HG02884 (cell line): ENCODE results near the gene USP49.

Experiments
- ATAC-seq: cut with Tn5 transposase; IDR thresholded peaks from one replicate; pipeline ENCODE4 v1.9.1; 2021; ENCODE audit warnings: mild to moderate bottlenecking, moderate library complexity; ENCODE audit not compliant: unreplicated experiment

Gene USP49

GRCh38 chr6:41759905-41760579, 135.1 kb downstream of the USP49 start:
- no peak for ATAC-seq

DNA sequence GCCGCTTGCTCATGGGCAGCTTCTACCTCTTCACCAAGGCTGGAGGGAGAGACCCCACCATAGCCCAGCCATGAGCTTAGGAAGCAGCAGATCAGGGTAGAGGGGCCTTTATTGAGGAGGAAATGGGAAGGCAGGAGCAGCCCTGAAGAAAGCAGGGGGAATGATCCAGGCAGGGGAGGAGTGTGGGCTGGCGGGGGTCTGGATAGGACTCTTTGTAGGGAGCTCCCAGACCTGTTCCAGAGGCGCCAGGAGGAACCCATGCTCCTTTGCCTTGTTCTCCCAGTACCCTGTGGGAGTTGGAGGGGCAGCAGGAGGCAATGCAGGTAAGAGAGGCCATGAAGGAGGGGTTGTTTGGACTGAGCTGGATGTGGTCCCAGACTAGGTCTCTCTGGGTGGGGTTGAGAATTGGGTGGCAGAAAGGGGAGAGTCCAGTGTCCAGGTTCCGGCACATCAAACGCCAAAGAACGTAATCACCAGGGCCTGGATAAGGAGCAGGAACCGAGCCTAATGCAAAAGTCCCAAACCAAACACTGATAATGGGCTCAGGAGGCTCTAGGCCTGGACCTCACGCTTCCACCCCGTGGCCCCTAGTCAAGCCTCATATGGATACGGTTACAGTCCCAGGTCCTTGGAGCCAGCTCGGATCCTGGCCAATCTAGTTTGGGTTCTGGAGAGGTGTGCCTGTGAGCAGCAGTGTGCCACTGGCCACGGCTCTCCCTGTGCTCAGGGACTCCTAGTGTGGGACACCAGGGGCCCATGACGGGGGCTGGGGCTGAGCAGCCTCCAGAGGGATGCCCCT, 135.9 kb downstream of the USP49 start:
- no peak for ATAC-seq

- no peak for ATAC-seq
Observed at GRCh38 chr6:41758641-41759035, 136.5 kb downstream of the USP49 start.

GRCh38 chr6:41757931-41758640, 137.1 kb downstream of the USP49 start:
- no peak for ATAC-seq

- no peak for ATAC-seq
Observed at GRCh38 chr6:41757271-41757670, 137.9 kb downstream of the USP49 start.

DNA sequence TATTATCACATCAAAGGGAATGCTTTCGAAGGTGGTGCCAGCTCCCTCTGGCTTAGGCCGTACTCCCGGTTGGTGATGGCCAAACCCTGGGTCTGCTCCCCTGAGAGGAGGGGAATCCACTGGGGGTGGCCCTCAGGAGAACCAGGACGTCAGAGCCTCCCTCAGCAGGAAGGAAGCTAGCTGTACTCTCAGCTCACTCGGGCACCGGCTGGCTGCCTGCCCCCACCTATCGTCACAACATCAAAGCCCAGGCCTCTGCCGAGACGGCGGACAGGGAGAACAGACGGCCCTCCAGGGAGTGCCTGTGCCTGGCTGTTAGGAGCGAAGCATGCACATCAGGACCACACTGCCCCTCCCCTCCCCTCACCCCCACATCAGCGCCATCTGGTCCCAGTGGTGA, 138.8 kb downstream of the USP49 start:
- ATAC-seq: no peak

GRCh38 chr6:41755895-41756294, 139.3 kb downstream of the USP49 start:
- no peak for ATAC-seq

GRCh38 chr6:41750374-41750773, 144.8 kb downstream of the USP49 start:
- no peak for ATAC-seq

DNA sequence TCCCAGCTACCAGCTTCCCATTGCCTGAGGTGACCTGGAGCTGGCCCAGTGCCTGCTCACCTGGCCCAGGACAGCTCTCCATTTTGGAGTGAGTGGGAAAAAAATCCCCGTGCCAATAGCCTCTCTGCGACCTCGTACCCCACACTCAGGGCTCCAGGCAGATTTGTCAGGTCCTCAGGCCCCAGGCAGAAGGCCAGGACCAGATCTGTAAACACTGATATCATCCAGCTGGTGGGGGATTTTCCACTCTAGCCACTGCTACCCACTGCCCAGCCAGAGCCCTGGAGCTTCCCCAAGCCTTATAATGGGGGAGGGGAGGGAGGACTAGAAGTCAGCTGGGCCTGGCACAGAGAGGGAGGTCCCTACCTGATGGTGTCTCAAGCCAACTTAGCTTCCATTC, 146.6 kb downstream of the USP49 start:
- no peak for ATAC-seq

DNA sequence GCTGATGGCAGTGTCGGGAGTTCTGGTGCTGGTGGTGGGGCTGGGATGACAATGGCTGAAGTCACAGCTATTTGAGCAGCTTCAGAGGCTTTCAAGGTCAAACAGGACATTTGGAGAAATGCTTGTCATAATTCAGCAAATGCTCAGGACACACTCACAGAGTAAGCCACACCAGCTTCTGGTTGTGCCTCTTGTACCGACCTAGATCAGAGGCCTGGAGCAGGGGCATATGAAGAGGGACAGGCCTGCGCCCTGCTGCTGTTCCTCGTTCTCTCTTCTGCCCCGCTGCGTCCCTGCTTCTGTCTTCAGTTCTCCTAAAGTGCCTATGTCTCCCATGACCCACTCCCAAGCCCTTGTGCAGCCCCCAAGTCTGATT, 147.1 kb downstream of the USP49 start:
- no peak for ATAC-seq

DNA sequence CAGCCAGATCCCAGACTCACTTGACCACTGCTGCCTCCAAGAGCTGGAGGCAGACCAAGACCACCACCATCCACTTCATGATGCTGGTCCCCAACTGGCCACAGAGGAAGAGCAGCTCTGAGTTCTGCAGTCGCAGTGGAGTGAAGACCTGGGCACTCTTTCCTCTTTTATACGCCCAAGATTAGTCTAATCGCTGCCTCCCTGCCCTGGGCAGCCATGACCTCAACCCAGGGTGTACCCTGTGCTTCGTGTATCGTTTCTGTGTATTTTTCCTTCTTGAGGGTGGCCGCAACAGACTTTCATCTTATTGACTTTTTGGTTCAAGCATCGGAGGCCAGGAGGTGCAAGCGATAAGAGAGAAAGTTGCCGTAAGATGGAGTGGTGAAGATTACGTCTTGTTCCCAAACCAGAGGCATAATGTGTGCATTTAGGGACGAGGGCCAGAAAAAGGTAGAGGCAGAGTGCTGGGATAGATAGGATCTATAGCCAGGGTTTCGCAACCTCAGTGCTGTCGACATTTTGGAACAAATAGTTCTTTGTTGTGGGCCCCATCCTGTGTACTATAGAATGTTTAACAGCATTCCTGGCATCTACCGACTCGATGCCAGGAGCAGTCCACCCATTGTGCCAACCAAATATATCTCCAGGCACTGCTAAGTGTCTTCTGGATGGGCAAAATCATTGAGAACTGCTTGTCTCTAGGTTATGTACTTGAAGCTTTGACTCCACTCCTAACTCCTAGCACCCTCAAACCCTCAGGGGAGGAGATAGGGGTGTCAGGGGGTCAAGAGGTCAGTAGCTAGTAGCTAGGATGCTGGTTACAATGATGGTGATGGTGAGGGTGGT, 147.7 kb downstream of the USP49 start, which contains the start of gene PGC:
TSS of gene PGC (minus strand) at position 142 of the 846 bp plus-strand sequence. CDS start at position 79, 63 bp downstream.
- no peak for ATAC-seq

- ATAC-seq: no peak
Observed at GRCh38 chr6:41746107-41746506, 149.1 kb downstream of the USP49 start.

GRCh38 chr6:41744236-41744787, 150.9 kb downstream of the USP49 start:
- no peak for ATAC-seq

DNA sequence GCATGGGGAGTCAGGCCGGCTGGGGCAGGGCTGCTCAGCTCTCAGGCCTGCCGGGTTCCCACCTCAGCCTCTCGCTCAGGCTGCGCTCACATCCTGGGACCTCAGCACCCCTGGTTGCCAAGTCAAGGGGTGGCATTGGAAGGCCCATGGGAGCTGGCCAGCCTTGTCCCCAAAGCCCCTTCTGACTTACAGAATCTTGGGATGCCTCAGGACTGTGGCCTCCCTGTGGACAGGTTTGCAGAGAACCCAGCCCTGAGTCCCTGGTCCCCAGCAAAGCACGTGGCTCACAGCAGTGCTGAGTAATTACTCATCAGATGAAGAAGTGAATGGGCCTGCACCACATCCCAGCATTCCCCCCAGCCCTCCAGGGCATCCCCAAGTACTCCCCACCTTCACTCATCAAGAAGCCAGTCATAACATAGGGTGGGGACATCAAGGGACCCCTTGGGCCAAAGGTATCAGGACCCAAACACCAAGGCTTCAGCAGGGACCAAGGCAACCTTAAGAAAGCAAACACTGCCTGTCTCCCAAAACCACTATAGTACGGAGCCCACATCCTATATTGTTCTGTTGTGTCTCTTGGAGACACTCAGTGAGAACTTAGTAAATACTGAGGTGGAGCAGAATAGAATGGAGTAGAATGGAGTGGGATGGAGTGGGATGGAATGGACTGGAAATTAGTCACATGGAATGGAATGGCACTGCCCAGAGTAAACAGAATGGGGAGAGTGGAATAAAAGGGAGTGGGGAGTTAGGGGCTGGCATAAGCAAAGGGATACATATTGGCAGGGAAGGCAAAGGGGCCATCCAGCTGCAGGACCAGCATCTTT, 151.6 kb downstream of the USP49 start:
- ATAC-seq: no peak

DNA sequence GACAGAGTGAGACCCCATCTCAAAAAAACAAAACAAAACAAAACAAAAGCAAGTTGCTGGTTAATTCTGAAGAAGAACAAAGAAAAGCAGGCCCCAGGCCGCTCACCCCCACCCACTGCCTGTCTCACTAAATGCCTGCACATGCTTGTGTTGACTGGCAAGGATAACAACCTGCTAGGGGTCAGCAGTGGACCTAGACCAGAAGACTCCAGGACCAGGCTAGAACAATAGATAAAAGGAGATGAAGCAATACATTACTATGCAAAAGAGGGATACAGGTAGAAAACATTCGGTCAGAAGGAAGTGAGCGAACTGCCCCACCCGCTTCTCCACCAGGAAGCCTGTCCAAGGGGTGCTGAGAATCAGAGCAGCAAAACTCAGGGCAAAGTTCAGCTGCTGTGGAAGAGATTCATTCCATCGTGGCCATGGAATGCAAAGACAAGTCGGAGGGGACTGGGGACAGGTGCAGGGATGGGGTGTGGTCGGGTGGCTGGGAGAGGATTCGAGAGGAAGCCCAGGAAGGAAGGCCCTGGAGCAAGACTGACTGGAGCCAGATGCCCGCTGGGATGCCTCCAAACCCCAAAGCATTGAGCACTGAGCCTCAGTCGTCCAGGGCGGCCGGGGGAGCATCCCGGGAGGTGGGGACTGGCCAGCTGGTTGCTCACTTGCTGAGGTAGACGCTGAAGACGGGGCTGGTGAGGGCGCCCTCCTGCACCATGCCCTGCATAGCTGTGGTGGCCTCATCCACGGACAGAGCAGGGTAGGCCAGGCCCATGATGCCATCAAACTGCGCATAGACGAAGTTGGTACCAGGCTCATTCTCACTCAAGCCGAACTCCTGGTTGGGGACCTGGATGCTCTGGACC, 153.3 kb downstream of the USP49 start:
- ATAC-seq: no peak

DNA sequence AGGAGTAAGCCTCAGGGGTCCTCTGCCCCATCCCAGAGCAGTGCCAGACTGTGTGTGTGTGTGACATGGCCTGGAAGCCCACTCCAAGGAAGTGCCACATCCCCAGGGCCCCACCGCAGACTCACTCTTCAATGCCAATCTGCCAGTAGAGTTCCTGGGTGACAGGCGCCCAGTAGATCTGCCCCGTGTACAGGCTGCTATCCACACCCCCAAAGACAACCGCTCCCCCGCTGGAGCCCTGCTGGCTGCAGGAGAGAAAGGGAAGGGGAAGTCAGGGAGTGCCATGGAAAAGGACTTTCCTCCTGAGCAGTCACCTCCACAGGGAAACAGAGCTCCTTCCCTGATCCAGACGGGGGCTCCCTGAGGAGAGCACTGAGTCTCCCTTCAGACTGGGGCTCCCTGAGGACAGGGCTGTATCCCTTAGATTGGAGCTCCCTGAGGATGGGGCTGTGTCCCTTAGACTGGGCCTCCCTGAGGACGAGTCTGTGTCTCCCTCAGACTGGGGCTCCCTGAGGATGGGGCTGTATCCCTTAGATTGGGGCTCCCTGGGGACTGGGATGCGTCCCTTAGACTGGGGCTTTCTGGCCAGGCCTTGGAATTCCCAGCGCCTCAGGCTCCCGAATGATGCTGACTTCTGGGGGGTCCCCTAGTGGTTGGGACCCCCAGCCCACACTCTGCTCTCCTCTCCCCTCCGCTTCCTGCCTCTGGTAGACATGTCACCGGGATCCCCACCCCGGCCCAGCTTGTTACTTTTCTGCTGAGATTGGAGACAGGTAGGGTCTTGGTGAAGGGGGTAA, 154.6 kb downstream of the USP49 start:
- no peak for ATAC-seq
